H1 (cell line): ENCODE data around the gene SMTNL1. TPM values are rescaled to one million over a fixed set of nuclear protein-coding genes. Genes with fewer than 3 reads are reported as not detected.
A peak's percentile ranks its signal among the peaks of the same experiment; 100 is the strongest.

Experiments
- ATF2 ChIP-seq: IDR thresholded peaks from 2 replicates; pipeline ENCODE4 v1.6.1; 2012; ENCODE audit warnings: low read length, inconsistent platforms
- CHD7 ChIP-seq: fragments of 300-600 bp; sonication (generic); IDR thresholded peaks from 2 replicates; pipeline ENCODE4 v1.7.1; 2012; ENCODE audit warnings: low read length, moderate library complexity, mild to moderate bottlenecking, inconsistent platforms; ENCODE audit not compliant: insufficient replicate concordance
- RAD21 ChIP-seq, 2 experiments: IDR thresholded peaks in 1 of 2; conservative IDR thresholded peaks in 1 of 2; 2 replicates each; pipeline ENCODE4 v1.6.1; 2011; ENCODE audit warnings: low read depth in 2 of 2, low read length in 2 of 2, improper control_type of control experiment in 1 of 2, inconsistent platforms in 1 of 2, mild to moderate bottlenecking in 1 of 2, moderate library complexity in 1 of 2
- SP2 ChIP-seq: IDR thresholded peaks from 2 replicates; pipeline ENCODE4 v1.6.1; 2012; ENCODE audit warnings: mild to moderate bottlenecking, low read length, inconsistent platforms
- polyA plus RNA-seq, 7 experiments: library from polyadenylated mRNA; depleted of rRNA in 3 of 7; stranded (reverse) in 5 of 7; unstranded in 2 of 7; fragments of >200 nt in 5 of 7; fragments of 200-250 nt in 2 of 7; gene quantifications; 1 replicate in 5 of 7; 2 replicates in 1 of 7; 4 replicates in 1 of 7; pipeline versions ENCODE4 v1.2.1 to v1.2.3, GENCODE V29; 2011 to 2013; ENCODE audit warnings: missing spikeins in 2 of 7, mixed read lengths in 2 of 7
- total RNA-seq: library from RNA; stranded (reverse); fragmentation: NEBNext Ultra II Directional; extraction: Animal tissue kit (Norgen Biotek cat#: 25700); gene quantifications from 2 replicates; pipeline ENCODE4 v1.2.1, GENCODE V29; 2021

SMTNL1 gene
- total and polyA plus RNA-seq, 2 of the 8 experiments (the other 6 are each of a cell fraction or from before 2014, with no cell fraction given) = 0.18 TPM; not detected in 1

- TF ChIP-seq CHD7 (no peak), SP2 (no peak), ATF2 (no peak), RAD21 (IDR thresholded peaks at IDR 0.05 in 1 of 2, conservative IDR thresholded peaks at IDR 0.05 in 1 of 2; ENCODE audit: low read depth in 2 of 2, low read length in 2 of 2) (peak; percentile 61 to 69)
Observed at GRCh38 chr11:57491371-57492061, 45.9 kb upstream of the SMTNL1 start (continued).
